Measurements from ENCODE around the gene TICRR. TPM values are rescaled to one million over a fixed set of nuclear protein-coding genes. Genes with fewer than 3 reads are reported as not detected.
A peak's percentile ranks its signal among the peaks of the same experiment; 100 is the strongest.

The TICRR gene
- total RNA-seq, 1 experiment from 2014 or later, result 24.1 TPM

GRCh38 chr15:89671687-89672086 is 96.4 kb downstream of the TICRR start:
- H3K4me3 Mint-ChIP-seq (ENCODE audit: unreplicated experiment), result no peak overlapping the region
- Histone ChIP-seq H3K36me3 (ENCODE audit: control insufficient read depth, insufficient read depth, low read length) (no peaks in the 10 kb centered on the region), H3K27me3 (replicated peaks; ENCODE audit: control insufficient read depth, insufficient read depth, low read length) (no peaks in the 10 kb centered on the region), H3K9me3 (no peaks in the 10 kb centered on the region), H3K4me1 (0 out of 2 replicates have a peak, but pooled peaks cover 6% of the 10 kb centered on the region), H3K4me3 (ENCODE audit: low read depth, low read length) (no peak overlapping the region)
- no TSS peak for BruUV-seq (replicated peaks)
- intact Hi-C loops (cut with micrococcal nuclease; ENCODE audit: unreplicated experiment), result no loop called here
- no peaks in the 10 kb centered on the region for H3K36me3 Mint-ChIP-seq (ENCODE audit: insufficient read depth, unreplicated experiment)
- H3K27me3 Mint-ChIP-seq (ENCODE audit: insufficient read depth, unreplicated experiment), result no peaks in the 10 kb centered on the region
- H3K27ac Mint-ChIP-seq (ENCODE audit: unreplicated experiment), result no peak overlapping the region
- TF ChIP-seq CTCF (IDR thresholded peaks at IDR 0.05; ENCODE audit: insufficient read depth in 1 of 2, low read depth in 1 of 2, low read length in 1 of 2, severe bottlenecking in 1 of 2, unreplicated experiment in 1 of 2), result no peak
- ChIA-PET CTCF (no interaction called here), POLR2A (no interaction called here)
- no peak for DNase-seq
- H3K9me3 Mint-ChIP-seq (ENCODE audit: unreplicated experiment), result no peaks in the 10 kb centered on the region
- no peaks in the 10 kb centered on the region for H3K4me1 Mint-ChIP-seq (ENCODE audit: low read depth, unreplicated experiment)

- intact Hi-C loops (cut with micrococcal nuclease; ENCODE audit: unreplicated experiment), result no loop called here
- H3K27ac Mint-ChIP-seq (ENCODE audit: unreplicated experiment), result no peak overlapping the region
- H3K4me1 ChIP-seq, result 0 out of 2 replicates have a peak, but pooled peaks cover 6% of the 10 kb centered on the region
- H3K36me3 ChIP-seq (ENCODE audit: control insufficient read depth, insufficient read depth, low read length), result no peaks in the 10 kb centered on the region
- H3K4me3 Mint-ChIP-seq (ENCODE audit: unreplicated experiment), result no peak overlapping the region
- ChIA-PET POLR2A (no interaction called here), CTCF (interaction anchor here (0.7 to 1.1 kb wide), 2 partner anchors 11 to 471 kb away, joined by 3 read pairs; no protein-coding TSS in a partner anchor)
- H3K9me3 Mint-ChIP-seq (ENCODE audit: unreplicated experiment), result no peaks in the 10 kb centered on the region
- TF ChIP-seq CTCF (IDR thresholded peaks at IDR 0.05; ENCODE audit: insufficient read depth in 1 of 2, low read depth in 1 of 2, low read length in 1 of 2, severe bottlenecking in 1 of 2, unreplicated experiment in 1 of 2), result no peak
- H3K27me3 Mint-ChIP-seq (ENCODE audit: insufficient read depth, unreplicated experiment), result no peaks in the 10 kb centered on the region
- no peaks in the 10 kb centered on the region for H3K27me3 ChIP-seq (replicated peaks; ENCODE audit: control insufficient read depth, insufficient read depth, low read length)
- H3K9me3 ChIP-seq, result no peaks in the 10 kb centered on the region
- no TSS peak for BruUV-seq (replicated peaks)
- H3K36me3 Mint-ChIP-seq (ENCODE audit: insufficient read depth, unreplicated experiment), result no peaks in the 10 kb centered on the region
- no peaks in the 10 kb centered on the region for H3K4me1 Mint-ChIP-seq (ENCODE audit: low read depth, unreplicated experiment)
- H3K4me3 ChIP-seq (ENCODE audit: low read depth, low read length), result no peak overlapping the region
- no peak for DNase-seq
These were observed 97.2 kb downstream of the TICRR start for GRCh38 chr15:89672221-89673164.

GRCh38 chr15:89673165-89673512 is 97.9 kb downstream of the TICRR start:
- TF ChIP-seq CTCF (IDR thresholded peaks at IDR 0.05; ENCODE audit: insufficient read depth in 1 of 2, low read depth in 1 of 2, low read length in 1 of 2, severe bottlenecking in 1 of 2, unreplicated experiment in 1 of 2), result peak; percentile 28 to 35
- POLR2A ChIA-PET, result no interaction called here
- intact Hi-C loops (cut with micrococcal nuclease; ENCODE audit: unreplicated experiment), result no loop called here
- Mint-ChIP-seq H3K4me1 (ENCODE audit: low read depth, unreplicated experiment) (no peaks in the 10 kb centered on the region), H3K4me3 (ENCODE audit: unreplicated experiment) (no peak overlapping the region), H3K27me3 (ENCODE audit: insufficient read depth, unreplicated experiment) (no peaks in the 10 kb centered on the region), H3K36me3 (ENCODE audit: insufficient read depth, unreplicated experiment) (no peaks in the 10 kb centered on the region), H3K27ac (ENCODE audit: unreplicated experiment) (no peak overlapping the region), H3K9me3 (ENCODE audit: unreplicated experiment) (no peaks in the 10 kb centered on the region)
- H3K27me3 ChIP-seq (replicated peaks; ENCODE audit: control insufficient read depth, insufficient read depth, low read length), result no peaks in the 10 kb centered on the region
- no TSS peak for BruUV-seq (replicated peaks)
- 0 out of 2 replicates have a peak, but pooled peaks cover 6% of the 10 kb centered on the region for H3K4me1 ChIP-seq
- CTCF ChIA-PET, result interaction anchor here (0.7 to 1.1 kb wide), 2 partner anchors 11 to 470 kb away, joined by 3 read pairs; no protein-coding TSS in a partner anchor
- H3K36me3 ChIP-seq (ENCODE audit: control insufficient read depth, insufficient read depth, low read length), result no peaks in the 10 kb centered on the region
- no peaks in the 10 kb centered on the region for H3K9me3 ChIP-seq
- no peak overlapping the region for H3K4me3 ChIP-seq (ENCODE audit: low read depth, low read length)
- DNase-seq, result peak in 1 of 2 experiments; percentile 41

Data from Caco-2 (cell line).